ENCODE measurements around the gene NRL.

NRL gene

GRCh38 chr14:24155100-24155499 lies 40.4 kb upstream of the NRL start:
- H3K27ac ChIP-seq = no peak overlapping the region
- no peak for TF ChIP-seq CTCF (IDR thresholded peaks at IDR 0.05)
- TF ChIP-seq ZFX (IDR thresholded peaks at IDR 0.05; ENCODE audit: borderline replicate concordance) = no peak

GRCh38 chr14:24151404-24152080 lies 36.8 kb upstream of the NRL start:
- TF ChIP-seq ZFX (IDR thresholded peaks at IDR 0.05; ENCODE audit: borderline replicate concordance) (no peak), CTCF (IDR thresholded peaks at IDR 0.05) (no peak)
- H3K27ac ChIP-seq = no peak overlapping the region

- no peak overlapping the region for H3K27ac ChIP-seq
- TF ChIP-seq ZFX (IDR thresholded peaks at IDR 0.05; ENCODE audit: borderline replicate concordance) = no peak
- TF ChIP-seq CTCF (IDR thresholded peaks at IDR 0.05) = no peak
Observed at GRCh38 chr14:24150993-24151392, 36.2 kb upstream of the NRL start.

- H3K27ac ChIP-seq = no peak overlapping the region
- TF ChIP-seq CTCF (IDR thresholded peaks at IDR 0.05) = no peak
- no peak for TF ChIP-seq ZFX (IDR thresholded peaks at IDR 0.05; ENCODE audit: borderline replicate concordance)
Observed at GRCh38 chr14:24150567-24150966, 35.8 kb upstream of the NRL start.

GRCh38 chr14:24150061-24150460 lies 35.3 kb upstream of the NRL start:
- no peak overlapping the region for H3K27ac ChIP-seq
- TF ChIP-seq ZFX (IDR thresholded peaks at IDR 0.05; ENCODE audit: borderline replicate concordance) (no peak), CTCF (IDR thresholded peaks at IDR 0.05) (no peak)

GRCh38 chr14:24149302-24149969 lies 34.7 kb upstream of the NRL start:
- H3K27ac ChIP-seq = no peak overlapping the region
- TF ChIP-seq ZFX (IDR thresholded peaks at IDR 0.05; ENCODE audit: borderline replicate concordance) = no peak
- no peak for TF ChIP-seq CTCF (IDR thresholded peaks at IDR 0.05)

- peak overlapping the region; percentile 93 for H3K27ac ChIP-seq
- TF ChIP-seq CTCF (IDR thresholded peaks at IDR 0.05) = no peak
- no peak for TF ChIP-seq ZFX (IDR thresholded peaks at IDR 0.05; ENCODE audit: borderline replicate concordance)
Observed at GRCh38 chr14:24147761-24148428, 33.1 kb upstream of the NRL start.

Data from 22Rv1 (cell line).